Measurements from ENCODE around the gene SPDYC. TPM values are rescaled to one million over a fixed set of nuclear protein-coding genes. Genes with fewer than 3 reads are reported as not detected.

Gene SPDYC
- total and polyA plus RNA-seq, 9 of the 15 experiments (the other 6 are each of a cell fraction or from before 2014, with no cell fraction given) = 4.4 to 18.8 (median 9.2) TPM

GRCh38 chr11:65204646-65205601 lies 34.9 kb downstream of the SPDYC start (continued):
- TF ChIP-seq CTCF (IDR thresholded peaks at IDR 0.05 in 2 of 3, conservative IDR thresholded peaks at IDR 0.05 in 1 of 3; ENCODE audit: insufficient read depth in 2 of 3, low read depth in 1 of 3, low read length in 3 of 3) = peak; percentile 90 to 94 (median 91)
- TF ChIP-seq ZBTB7A (IDR thresholded peaks at IDR 0.05; ENCODE audit: borderline replicate concordance, control insufficient read depth, low read depth, low read length) = 0 out of 2 replicates have a peak, but pooled peaks have one; percentile 6
- TF ChIP-seq PHF21A (IDR thresholded peaks at IDR 0.05; ENCODE audit: borderline replicate concordance, low read depth) = peak; percentile 73; the same call in 1 of the 2 replicates
- no peak for TF ChIP-seq EP400 (IDR thresholded peaks at IDR 0.05)
- no peak for TF ChIP-seq CREB5 (CRISPR knock-in tag; IDR thresholded peaks at IDR 0.05)
- TF ChIP-seq ARHGAP35 (IDR thresholded peaks at IDR 0.05; ENCODE audit: partially characterized antibody) = no peak
- TF ChIP-seq ZNF277 (CRISPR knock-in tag; IDR thresholded peaks at IDR 0.05; ENCODE audit: borderline replicate concordance) = no peak
- TF ChIP-seq ZNF12 (CRISPR knock-in tag; IDR thresholded peaks at IDR 0.05) = no peak
- no peak for TF ChIP-seq ZFP36 (IDR thresholded peaks at IDR 0.05; ENCODE audit: low read depth, low read length, partially characterized antibody)
- no peak for TF ChIP-seq ZBTB12 (CRISPR knock-in tag; IDR thresholded peaks at IDR 0.05)
- peak; percentile 64; the same call in 1 of the 2 replicates for TF ChIP-seq CC2D1A (IDR thresholded peaks at IDR 0.05)
- TF ChIP-seq NFIC (IDR thresholded peaks at IDR 0.05) = peak; percentile 24; the same call in 1 of the 2 replicates
- TF ChIP-seq ZNF639 (CRISPR knock-in tag; conservative IDR thresholded peaks at IDR 0.05 in 1 of 2, IDR thresholded peaks at IDR 0.05 in 1 of 2) = no peak
- TF ChIP-seq ZKSCAN1 (IDR thresholded peaks at IDR 0.05; ENCODE audit: low read depth, low read length) = 0 out of 2 replicates have a peak, but pooled peaks have one; percentile 33
